GM12878 (cell line): ENCODE results near the gene TMEM132C. TPM values are rescaled to one million over a fixed set of nuclear protein-coding genes. Genes with fewer than 3 reads are reported as not detected.

Experiments
- CBX3 ChIP-seq: fragments of 200-600 bp; sonication (generic); IDR thresholded peaks from 2 replicates; pipeline ENCODE4 v1.6.1; 2016; ENCODE audit warnings: low read depth, borderline replicate concordance
- DPF2 ChIP-seq: fragments of 450-650 bp; IDR thresholded peaks from 2 replicates; pipeline ENCODE4 v1.6.1; 2017; ENCODE audit warnings: mild to moderate bottlenecking
- ELK1 ChIP-seq: IDR thresholded peaks from 2 replicates; pipeline ENCODE4 v1.6.1; 2012; ENCODE audit warnings: low read depth, low read length, improper control_type of control experiment
- IRF3 ChIP-seq: fragments of 450-650 bp; IDR thresholded peaks from 2 replicates; pipeline ENCODE4 v1.6.1; 2014; ENCODE audit warnings: mild to moderate bottlenecking
- NR2C1 ChIP-seq: fragments of 450-650 bp; IDR thresholded peaks from 2 replicates; pipeline ENCODE4 v1.6.1; 2017; ENCODE audit warnings: antibody characterized with exemption, mild to moderate bottlenecking, moderate library complexity
- PKNOX1 ChIP-seq: fragments of 450-650 bp; IDR thresholded peaks from 2 replicates; pipeline ENCODE4 v1.6.1; 2016; ENCODE audit warnings: mild to moderate bottlenecking
- SRF ChIP-seq, 2 experiments: IDR thresholded peaks; 2 replicates each; pipeline ENCODE4 v1.6.1; 2011; ENCODE audit warnings: low read depth in 2 of 2, low read length in 2 of 2, mild to moderate bottlenecking in 1 of 2, moderate library complexity in 1 of 2
- TARDBP ChIP-seq: IDR thresholded peaks from 2 replicates; pipeline ENCODE4 v1.6.1; 2016; ENCODE audit warnings: borderline replicate concordance
- ZNF384 ChIP-seq: IDR thresholded peaks from 2 replicates; pipeline ENCODE4 v1.6.1; 2012; ENCODE audit warnings: low read depth, mild to moderate bottlenecking, low read length, improper control_type of control experiment, borderline replicate concordance
- polyA plus RNA-seq, 11 experiments: library from polyadenylated mRNA; depleted of rRNA in 4 of 11; unstranded in 6 of 11; stranded (reverse) in 5 of 11; fragments of >200 nt; fragmentation: Nextera tagmentation in 4 of 11; fragmentation: Illumina TruSeq in 1 of 11; extraction: Ambion mirVana in 4 of 11; extraction: Trizol in 1 of 11; gene quantifications; 1 replicate in 1 of 11; 2 replicates in 10 of 11; pipeline versions ENCODE4 v1.2.1 to v1.2.3, GENCODE V29; 2011 to 2016; ENCODE audit warnings: inconsistent platforms in 2 of 11, missing spikeins in 2 of 11, low read depth in 1 of 11
- total RNA-seq, 4 experiments: library from RNA; depleted of rRNA in 3 of 4; stranded (reverse); fragments of >200 nt in 3 of 4; fragmentation: Illumina TruSeq in 1 of 4; extraction: Trizol in 1 of 4; gene quantifications; 2 replicates each; pipeline versions ENCODE4 v1.2.1 to v1.2.3, GENCODE V29; 2013 to 2021

The TMEM132C gene
- total and polyA plus RNA-seq, 10 of the 15 experiments (the other 5 are each of a cell fraction or from before 2014, with no cell fraction given), result not detected

GRCh38 chr12:128570191-128571065 lies 303.5 kb downstream of the TMEM132C start (continued):
- TF ChIP-seq ZNF384, result 0 out of 2 replicates have a peak, but pooled peaks have one; percentile 10
- TF ChIP-seq PKNOX1, result peak; percentile 80
- TF ChIP-seq IRF3, result no peak
- no peak for TF ChIP-seq TARDBP
- TF ChIP-seq CBX3, result no peak
- no peak for TF ChIP-seq NR2C1
- no peak for TF ChIP-seq SRF (IDR thresholded peaks at IDR 0.05; ENCODE audit: low read depth in 2 of 2, low read length in 2 of 2)
- TF ChIP-seq ELK1, result no peak
- no peak for TF ChIP-seq DPF2
- TF ChIP-seq, all 136 proteins: peak for 12
